Activated CD8-positive, alpha-beta T cell treated with anti-CD3 and anti-CD28 coated beads, Interleukin-2, amount 10 ng/mL, durations not matched to agents 7 days and 5 days (primary cell): ENCODE measurements around the gene GPA33. TPM values are rescaled to one million over a fixed set of nuclear protein-coding genes. Genes with fewer than 3 reads are reported as not detected.
"Not testable (repeated sequence)": the region's sequence is repeated elsewhere in the genome, so short reads cannot be mapped to it uniquely, and the experiment has no call there.

Experiments
- ATAC-seq: fragments of 150-1000 bp; cut with Tn5 transposase; one replicate; pipeline ENCODE4 v1.10.0; 2021; ENCODE audit warnings: moderate library complexity
- CTCF ChIA-PET: fragments of 350-600 bp; sonication (Branson Sonifier 250); formaldehyde crosslinking; loops from one replicate; lab custom pipeline; 2021; ENCODE audit warnings: antibody characterized with exemption; lab: Charles Lee
- POLR2A ChIA-PET: fragments of 350-600 bp; sonication (Branson Sonifier 250); formaldehyde crosslinking; loops from one replicate; lab custom pipeline; 2021; ENCODE audit warnings: antibody characterized with exemption; lab: Charles Lee
- DNase-seq: peaks from one replicate; pipeline ENCODE4 v3.0.0-alpha.2; 2020
- H3K27ac Mint-ChIP-seq: one replicate; pipeline ENCODE4 v1.8.0; 2021; ENCODE audit warnings: mild to moderate bottlenecking, mixed read lengths
- H3K27me3 Mint-ChIP-seq: one replicate; pipeline ENCODE4 v1.8.0; 2021; ENCODE audit warnings: low read depth, mixed read lengths
- H3K36me3 Mint-ChIP-seq: one replicate; pipeline ENCODE4 v1.8.0; 2021; ENCODE audit warnings: low read depth, mixed read lengths
- H3K4me1 Mint-ChIP-seq: one replicate; pipeline ENCODE4 v1.8.0; 2021; ENCODE audit warnings: low read depth, mixed read lengths
- H3K4me3 Mint-ChIP-seq: one replicate; pipeline ENCODE4 v1.8.0; 2021; ENCODE audit warnings: mild to moderate bottlenecking, mixed read lengths
- H3K9me3 Mint-ChIP-seq: one replicate; pipeline ENCODE4 v1.8.0; 2022; ENCODE audit warnings: mixed read lengths; ENCODE audit not compliant: insufficient read depth
- total RNA-seq, 2 experiments: library from RNA; stranded (reverse); gene quantifications; one replicate each; pipeline ENCODE4 v1.2.3, GENCODE V29; 2021

The GPA33 gene
- total RNA-seq, 2 experiments from 2014 or later = 0.16 to 0.24 TPM

DNA sequence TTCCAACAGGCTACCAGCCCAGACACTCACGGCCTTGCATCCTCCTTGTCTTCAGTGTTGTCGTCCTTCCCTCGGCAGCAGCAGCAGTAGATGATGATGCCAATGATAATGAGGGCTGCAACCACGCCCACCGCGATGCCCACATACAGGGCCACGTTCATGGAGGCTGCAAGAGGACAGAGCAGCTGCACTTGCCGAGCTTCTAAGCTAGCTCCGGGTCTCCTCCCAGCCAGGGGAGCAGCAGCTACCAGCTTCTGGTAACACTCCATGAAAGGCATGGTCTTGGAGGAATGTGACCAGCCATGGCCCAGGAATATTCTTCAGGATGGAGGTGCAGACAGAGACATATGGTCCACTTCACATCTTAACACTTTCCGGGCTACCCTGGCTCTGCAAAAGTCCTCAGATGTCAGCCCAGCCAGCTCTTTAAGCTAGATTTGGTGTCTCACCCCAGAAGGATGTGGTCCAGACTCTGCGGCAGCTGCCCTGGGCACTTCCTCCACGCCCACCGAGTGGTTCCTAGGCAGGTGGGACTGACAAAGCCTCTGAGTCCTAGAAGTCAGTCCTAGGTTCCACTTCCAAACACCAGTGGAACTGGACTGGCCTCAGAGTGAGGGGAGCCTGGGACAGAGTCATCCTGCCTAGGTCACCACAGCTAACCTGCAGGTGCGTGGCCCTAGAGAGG is 35.1 kb downstream of the GPA33 start:
- Mint-ChIP-seq H3K4me3 (no peak overlapping the region), H3K4me1 (peaks cover 12% of the 10 kb centered on the region), H3K27me3 (no peaks in the 10 kb centered on the region), H3K36me3 (no peaks in the 10 kb centered on the region), H3K9me3 (no peaks in the 10 kb centered on the region), H3K27ac (no peak overlapping the region)
- no peak for ATAC-seq
- no peak for DNase-seq
- POLR2A ChIA-PET = interaction anchor here (0.7 to 1.9 kb wide), 2 partner anchors 11 to 38 kb away, joined by 3 to 9 read pairs; no protein-coding TSS in a partner anchor
- CTCF ChIA-PET = interaction anchor here (0.9 to 15.1 kb wide), 4 partner anchors 12 to 173 kb away, joined by 3 to 838 read pairs (median 71); no protein-coding TSS in a partner anchor

DNA sequence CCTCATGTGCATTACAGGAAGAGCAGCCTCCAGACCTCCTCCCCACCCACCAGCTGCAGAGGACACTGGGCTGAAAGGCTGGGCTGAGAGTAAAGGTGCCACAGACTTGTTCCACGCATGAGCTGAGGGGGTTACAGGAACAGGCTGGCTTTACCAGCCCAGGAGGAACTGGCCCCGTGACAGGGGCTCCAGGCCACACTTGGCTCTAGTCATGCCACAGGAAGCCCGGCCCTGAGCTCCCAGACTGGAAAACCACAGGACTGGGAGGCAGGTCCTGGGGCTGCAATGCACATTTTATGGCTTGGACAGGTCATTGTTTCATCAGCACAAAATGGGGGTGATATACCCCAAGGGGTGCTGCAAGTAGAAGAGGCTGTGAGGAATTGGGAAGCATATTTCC is 35.6 kb downstream of the GPA33 start:
- POLR2A ChIA-PET = interaction anchor here (1.9 kb wide), 1 partner anchor 10 kb away, joined by 9 read pairs; no protein-coding TSS in a partner anchor
- no peaks in the 10 kb centered on the region for H3K36me3 Mint-ChIP-seq
- H3K4me1 Mint-ChIP-seq = peaks cover 12% of the 10 kb centered on the region
- H3K27ac Mint-ChIP-seq = no peak overlapping the region
- H3K4me3 Mint-ChIP-seq = no peak overlapping the region
- H3K9me3 Mint-ChIP-seq = no peaks in the 10 kb centered on the region
- no peak for DNase-seq
- no peak for ATAC-seq
- CTCF ChIA-PET = interaction anchor here (0.9 to 15.1 kb wide), 4 partner anchors 10 to 141 kb away, joined by 3 to 838 read pairs (median 5); no protein-coding TSS in a partner anchor
- no peaks in the 10 kb centered on the region for H3K27me3 Mint-ChIP-seq

DNA sequence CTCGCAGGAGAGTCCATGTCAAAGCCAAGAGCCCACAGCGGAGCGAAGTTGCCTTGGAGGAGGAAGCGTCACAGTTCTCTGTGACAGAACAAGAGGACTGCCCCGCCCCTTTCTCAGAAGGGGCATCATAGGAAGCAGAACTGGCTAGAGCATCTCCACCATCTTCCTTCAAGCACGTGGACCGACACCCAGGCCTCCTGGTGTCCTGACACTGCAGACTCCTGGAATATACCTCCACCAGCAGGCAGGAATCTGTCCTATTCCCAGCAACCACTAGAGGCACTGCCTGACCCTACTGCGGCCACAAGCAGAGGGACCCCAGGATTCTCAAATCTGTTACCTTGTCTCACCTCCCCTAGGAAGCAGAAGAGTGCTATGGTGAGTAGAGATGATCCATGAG is 37.8 kb downstream of the GPA33 start:
- Mint-ChIP-seq H3K27me3 (peaks cover under 1% of the 10 kb centered on the region), H3K4me3 (no peak overlapping the region), H3K36me3 (no peaks in the 10 kb centered on the region), H3K27ac (no peak overlapping the region), H3K4me1 (no peaks in the 10 kb centered on the region), H3K9me3 (no peaks in the 10 kb centered on the region)
- ATAC-seq (no peak), DNase-seq (no peak)
- ChIA-PET POLR2A (interaction anchor here (0.6 kb wide), 1 partner anchor 127 kb away, joined by 4 read pairs; no protein-coding TSS in a partner anchor), CTCF (interaction anchor here (15.1 kb wide), 1 partner anchor 139 kb away, joined by 838 read pairs; no protein-coding TSS in a partner anchor)

DNA sequence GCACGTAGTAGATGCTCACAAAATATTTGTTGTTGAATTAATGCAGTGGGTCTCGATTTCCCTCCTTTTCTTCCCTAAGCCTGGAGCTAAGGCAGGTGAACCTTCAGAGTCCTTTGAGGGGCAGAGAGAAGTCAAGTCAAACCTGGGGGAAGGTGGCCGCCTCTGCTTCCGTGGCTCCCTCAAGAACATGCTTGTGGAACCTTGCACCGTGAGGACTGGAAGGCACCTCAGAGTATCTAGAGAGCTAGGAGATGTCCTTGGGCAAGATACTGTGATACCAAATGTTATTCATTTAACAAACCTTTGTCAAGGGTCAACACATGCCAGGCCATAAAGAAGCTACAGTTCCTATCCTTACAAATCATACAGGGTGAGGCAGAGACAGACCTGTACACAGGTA is 38.3 kb downstream of the GPA33 start:
- POLR2A ChIA-PET = interaction anchor here (0.6 kb wide), 1 partner anchor 126 kb away, joined by 4 read pairs; no protein-coding TSS in a partner anchor
- Mint-ChIP-seq H3K27me3 (peaks cover 2% of the 10 kb centered on the region), H3K4me1 (no peaks in the 10 kb centered on the region), H3K4me3 (no peak overlapping the region), H3K9me3 (no peaks in the 10 kb centered on the region), H3K27ac (no peak overlapping the region), H3K36me3 (no peaks in the 10 kb centered on the region)
- no peak for DNase-seq
- CTCF ChIA-PET = interaction anchor here (2.7 kb wide), 1 partner anchor 7 kb away, joined by 17 read pairs; no protein-coding TSS in a partner anchor
- no peak for ATAC-seq

DNA sequence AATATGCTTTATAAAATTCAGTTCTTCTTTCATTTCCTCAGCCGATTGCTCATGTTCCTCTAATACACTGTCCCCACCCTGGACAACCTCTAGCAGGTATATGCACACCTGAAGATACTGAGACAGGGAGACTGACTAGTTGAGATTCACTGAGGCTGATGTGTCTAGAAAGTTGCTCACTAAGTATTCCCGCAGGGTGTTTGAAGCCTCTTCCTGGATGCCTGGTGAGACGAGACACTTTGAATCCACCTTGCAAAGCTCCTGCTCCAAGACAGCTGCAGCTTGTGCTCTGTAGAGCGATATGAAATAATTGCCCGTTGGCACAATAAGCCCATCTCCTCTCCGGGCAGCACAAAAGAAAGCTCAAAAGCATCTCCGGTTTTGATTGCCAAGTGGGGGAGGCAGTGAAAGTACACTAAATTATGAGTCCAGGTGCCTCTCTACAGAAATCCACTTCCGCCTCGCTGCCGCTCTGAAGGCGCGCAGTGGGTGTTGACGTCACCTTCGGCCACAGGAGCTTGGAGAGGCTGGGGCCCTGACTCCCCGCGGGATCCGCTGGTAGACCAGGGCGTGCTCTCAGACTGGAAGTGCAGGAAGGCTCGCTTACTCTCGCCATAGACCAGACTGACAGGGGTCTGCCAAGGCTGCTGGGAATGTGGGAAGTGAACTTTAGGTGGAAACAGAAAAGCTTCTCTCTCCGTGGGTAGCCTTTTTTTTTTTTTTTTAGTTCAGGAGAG is 46.3 kb downstream of the GPA33 start:
- peaks cover 18% of the 10 kb centered on the region for H3K4me1 Mint-ChIP-seq
- POLR2A ChIA-PET = interaction anchor here (0.6 to 1.3 kb wide), 5 partner anchors 11 to 1275 kb away, joined by 3 to 9 read pairs (median 3); no protein-coding TSS in a partner anchor
- CTCF ChIA-PET = interaction anchor here (0.6 to 2.7 kb wide), 7 partner anchors 10 to 176 kb away, joined by 3 to 46 read pairs (median 5); no protein-coding TSS in a partner anchor

DNA sequence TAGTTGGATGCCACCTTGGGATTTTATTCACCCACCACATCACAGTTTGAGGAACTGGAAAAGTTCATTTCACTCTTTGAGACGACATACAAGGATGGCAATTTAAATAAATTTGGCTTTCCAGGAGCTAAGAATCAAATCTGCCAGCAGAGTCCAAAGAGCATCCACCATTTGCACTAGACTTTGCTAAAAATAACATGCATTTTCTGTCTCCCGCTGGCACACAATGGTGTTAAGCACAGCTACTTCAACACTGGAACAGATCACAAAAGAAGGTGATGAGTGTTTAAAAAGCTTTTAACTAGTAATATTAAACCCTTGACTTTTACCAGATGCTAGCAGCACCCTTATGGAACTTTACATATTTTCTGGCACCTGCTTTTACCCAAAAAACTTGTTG is 56.5 kb downstream of the GPA33 start:
- CTCF ChIA-PET = interaction anchor here (0.8 to 1.7 kb wide), 3 partner anchors 17 to 124 kb away, joined by 3 to 9 read pairs (median 3); no protein-coding TSS in a partner anchor
- H3K4me1 Mint-ChIP-seq = no peaks in the 10 kb centered on the region
- H3K4me3 Mint-ChIP-seq = no peak overlapping the region
- ATAC-seq = no peak
- no peak for DNase-seq
- no peak overlapping the region for H3K27ac Mint-ChIP-seq
- H3K9me3 Mint-ChIP-seq = no peaks in the 10 kb centered on the region
- POLR2A ChIA-PET = no interaction called here
- peaks cover 2% of the 10 kb centered on the region for H3K27me3 Mint-ChIP-seq
- no peaks in the 10 kb centered on the region for H3K36me3 Mint-ChIP-seq

More for the DNA sequence above, 46.3 kb downstream of the GPA33 start:
- no peaks in the 10 kb centered on the region for H3K36me3 Mint-ChIP-seq
- peak; percentile 88 for DNase-seq
- H3K27ac Mint-ChIP-seq = peak overlapping the region; percentile 83
- no peaks in the 10 kb centered on the region for H3K9me3 Mint-ChIP-seq
- H3K27me3 Mint-ChIP-seq = peaks cover 18% of the 10 kb centered on the region
- ATAC-seq = peak; percentile 100
- H3K4me3 Mint-ChIP-seq = peak overlapping the region; percentile 78

DNA sequence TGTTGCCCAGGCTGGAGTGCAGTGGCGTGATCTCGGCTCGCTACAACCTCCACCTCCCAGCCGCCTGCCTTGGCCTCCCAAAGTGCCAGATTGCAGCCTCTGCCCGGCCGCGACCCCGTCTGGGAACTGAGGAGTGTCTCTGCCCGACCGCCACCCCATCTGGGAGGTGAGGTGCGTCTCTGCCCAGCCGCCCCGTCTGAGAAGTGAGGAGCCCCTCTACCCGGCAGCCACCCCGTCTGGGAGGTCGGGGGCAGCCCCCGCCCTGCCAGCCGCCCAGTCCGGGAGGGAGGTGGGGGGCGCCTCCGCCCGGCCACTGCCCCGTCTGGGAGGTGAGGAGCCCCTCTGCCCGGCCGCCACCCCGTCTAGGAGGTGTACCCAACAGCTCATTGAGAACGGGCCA is 60.6 kb downstream of the GPA33 start:
- POLR2A ChIA-PET, DNase-seq, H3K27ac Mint-ChIP-seq, H3K9me3 Mint-ChIP-seq, ATAC-seq, H3K4me1 Mint-ChIP-seq, H3K4me3 Mint-ChIP-seq, H3K36me3 Mint-ChIP-seq: not testable (repeated sequence)
- peaks cover 25% of the 10 kb centered on the region for H3K27me3 Mint-ChIP-seq
- CTCF ChIA-PET = interaction anchor here (1.3 kb wide), 1 partner anchor 30 kb away, joined by 4 read pairs; no protein-coding TSS in a partner anchor

DNA sequence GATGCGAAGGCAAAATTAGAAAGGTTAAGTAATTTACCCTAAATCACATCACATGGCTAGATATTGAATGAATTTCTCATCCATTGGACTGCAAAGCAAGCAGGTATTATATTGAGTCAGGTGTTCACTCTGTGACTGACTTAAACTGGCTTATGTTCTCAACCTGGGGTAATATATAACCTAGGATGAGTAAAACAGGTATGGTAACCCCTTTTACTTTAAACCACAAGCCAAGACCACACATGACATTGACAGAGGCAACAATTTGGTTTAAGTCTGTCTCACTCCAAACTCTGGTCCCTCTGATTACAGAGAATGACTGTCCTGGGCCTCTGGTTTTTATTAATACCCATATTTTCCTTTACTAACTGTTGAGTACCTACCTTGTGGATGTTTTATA is 67.8 kb downstream of the GPA33 start:
- no peaks in the 10 kb centered on the region for H3K36me3 Mint-ChIP-seq
- ATAC-seq = no peak
- no peak for DNase-seq
- H3K27me3 Mint-ChIP-seq = peaks cover 21% of the 10 kb centered on the region
- no peaks in the 10 kb centered on the region for H3K9me3 Mint-ChIP-seq
- ChIA-PET CTCF (interaction anchor here (0.8 to 1.0 kb wide), 2 partner anchors 44 to 112 kb away, joined by 3 read pairs; no protein-coding TSS in a partner anchor), POLR2A (no interaction called here)
- no peaks in the 10 kb centered on the region for H3K4me1 Mint-ChIP-seq
- no peak overlapping the region for H3K27ac Mint-ChIP-seq
- H3K4me3 Mint-ChIP-seq = no peak overlapping the region

DNA sequence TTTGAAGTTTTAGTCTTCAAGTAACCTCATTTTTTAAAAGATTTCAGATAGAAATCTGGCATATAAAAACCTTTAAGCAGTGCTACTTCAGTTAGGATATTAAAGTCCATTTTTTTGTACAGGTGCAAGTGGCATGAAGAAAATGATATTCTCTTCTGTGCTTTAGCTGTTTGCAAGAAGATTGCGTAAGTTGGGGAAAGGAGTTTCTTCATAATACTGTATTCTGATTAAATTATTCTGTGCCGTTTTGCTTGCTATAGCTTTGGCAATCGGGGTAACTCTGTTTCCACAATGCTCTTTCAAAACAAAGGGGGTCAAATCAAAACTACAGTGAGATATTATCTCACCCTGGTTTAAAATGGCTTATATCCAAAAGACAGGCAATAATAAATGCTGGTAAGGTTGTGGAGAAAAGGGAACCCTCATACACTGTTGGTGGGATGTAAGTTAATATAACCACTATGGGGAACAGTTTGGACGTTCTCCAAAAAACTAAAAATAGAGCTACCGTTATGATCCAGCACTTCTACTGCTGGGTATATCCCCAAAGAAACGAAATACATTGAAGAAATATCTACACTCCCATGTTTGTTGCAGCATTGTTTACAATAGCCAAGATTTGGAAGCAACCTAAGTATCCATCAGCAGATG is 74.0 kb downstream of the GPA33 start:
- Mint-ChIP-seq H3K4me1 (peaks cover 2% of the 10 kb centered on the region), H3K27me3 (peaks cover 14% of the 10 kb centered on the region), H3K36me3 (no peaks in the 10 kb centered on the region), H3K4me3 (no peak overlapping the region), H3K9me3 (no peaks in the 10 kb centered on the region), H3K27ac (no peak overlapping the region)
- CTCF ChIA-PET = no interaction called here
- POLR2A ChIA-PET = interaction anchor here (0.6 kb wide), 2 partner anchors 27 to 39 kb away, joined by 3 read pairs; no protein-coding TSS in a partner anchor
- ATAC-seq (no peak), DNase-seq (no peak)

DNA sequence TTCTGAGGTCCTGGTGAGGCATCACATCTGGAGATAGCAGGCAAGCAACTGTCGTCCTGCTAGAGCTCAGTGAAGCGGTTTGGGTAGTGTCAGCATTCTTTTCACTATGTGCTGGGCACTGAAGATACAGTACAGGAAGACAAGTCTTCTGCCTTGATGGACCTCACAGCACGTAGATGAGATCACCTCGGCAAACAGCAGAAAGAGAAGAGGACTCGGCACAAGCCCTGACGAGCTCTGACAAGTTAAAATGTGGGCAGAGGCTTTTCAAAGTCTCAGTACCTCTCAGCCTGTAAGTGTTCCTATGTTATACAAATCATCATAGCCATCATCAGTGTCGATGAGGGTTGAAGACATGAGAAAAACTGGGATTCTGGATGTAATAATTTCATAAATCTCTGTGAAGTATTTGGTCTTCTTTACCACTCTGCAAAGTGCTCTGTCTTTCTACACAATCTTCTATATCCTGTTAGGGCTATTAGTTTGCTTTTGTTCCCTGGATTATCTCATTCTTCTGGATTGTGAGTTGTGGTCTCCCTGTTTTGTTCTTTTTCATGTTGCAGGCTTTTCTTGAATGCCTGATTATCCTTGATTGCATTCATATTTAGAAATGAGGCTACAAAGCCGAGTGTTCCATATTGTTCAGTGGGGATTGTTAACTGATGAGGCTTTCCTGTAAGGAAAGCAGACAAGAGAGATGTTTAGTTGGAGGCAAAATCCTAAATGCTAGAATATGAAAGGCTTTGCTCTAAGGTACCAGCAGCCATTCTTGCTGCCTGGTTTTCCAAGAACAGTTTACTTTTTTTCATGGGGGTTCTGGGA is 76.9 kb downstream of the GPA33 start:
- peaks cover 3% of the 10 kb centered on the region for H3K9me3 Mint-ChIP-seq
- H3K4me1 Mint-ChIP-seq = peaks cover 15% of the 10 kb centered on the region
- H3K4me3 Mint-ChIP-seq = no peak overlapping the region
- peaks cover 4% of the 10 kb centered on the region for H3K36me3 Mint-ChIP-seq
- no peak for ATAC-seq
- no peak overlapping the region for H3K27ac Mint-ChIP-seq
- ChIA-PET CTCF (no interaction called here), POLR2A (no interaction called here)
- DNase-seq = no peak
- peaks cover 12% of the 10 kb centered on the region for H3K27me3 Mint-ChIP-seq
